ENCODE measurements around the gene YWHAE.

DNA sequence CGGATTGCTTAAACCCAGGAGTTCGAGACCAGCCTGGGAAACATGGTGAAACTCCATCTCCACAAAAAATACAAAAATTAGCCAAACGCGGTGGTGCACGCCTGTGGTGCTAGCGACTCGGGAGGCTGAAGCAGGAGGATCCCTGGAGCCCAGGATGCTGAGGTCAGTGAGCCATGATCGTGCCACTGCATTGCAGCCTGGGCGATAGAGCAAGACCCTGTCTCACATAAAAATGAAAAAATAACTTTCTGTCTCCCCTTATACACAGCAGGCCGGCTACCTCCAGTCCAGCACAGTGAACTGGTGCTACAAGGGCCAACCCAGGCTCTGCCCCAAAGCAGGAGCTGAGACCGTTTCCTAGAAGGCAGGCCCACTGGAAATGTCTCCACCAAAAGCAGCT is 59.7 kb downstream of the YWHAE start:
- TF ChIP-seq CTCF (conservative IDR thresholded peaks at IDR 0.05; ENCODE audit: low read depth, low read length) (no peak), EZH2 (IDR thresholded peaks at IDR 0.05; ENCODE audit: low read length, unreplicated experiment) (no peak)

Measured in PC-3 (cell line).